Stimulated activated naive CD8-positive, alpha-beta T cell treated with anti-CD3 and anti-CD28 coated beads, Interleukin-15, Interleukin-2, amounts not matched to agents 100 ng/mL and 50 ng/mL, for 24 hours (primary cell): ENCODE results near the gene CDKN2D.
"Not testable (repeated sequence)": the region's sequence is repeated elsewhere in the genome, so short reads cannot be mapped to it uniquely, and the experiment has no call there.

Experiments
- H3K27ac Mint-ChIP-seq: one replicate; pipeline ENCODE4 v1.8.0; 2021; ENCODE audit warnings: mild to moderate bottlenecking, mixed read lengths
- H3K27me3 Mint-ChIP-seq: one replicate; pipeline ENCODE4 v1.8.0; 2021; ENCODE audit warnings: mixed read lengths
- H3K36me3 Mint-ChIP-seq: one replicate; pipeline ENCODE4 v1.8.0; 2021; ENCODE audit warnings: low read depth, mixed read lengths
- H3K4me1 Mint-ChIP-seq: one replicate; pipeline ENCODE4 v1.8.0; 2021; ENCODE audit warnings: low read depth, mixed read lengths
- H3K4me3 Mint-ChIP-seq: one replicate; pipeline ENCODE4 v1.8.0; 2021; ENCODE audit warnings: mild to moderate bottlenecking, mixed read lengths
- H3K9me3 Mint-ChIP-seq: one replicate; pipeline ENCODE4 v1.8.0; 2021; ENCODE audit warnings: mixed read lengths

Gene CDKN2D

DNA sequence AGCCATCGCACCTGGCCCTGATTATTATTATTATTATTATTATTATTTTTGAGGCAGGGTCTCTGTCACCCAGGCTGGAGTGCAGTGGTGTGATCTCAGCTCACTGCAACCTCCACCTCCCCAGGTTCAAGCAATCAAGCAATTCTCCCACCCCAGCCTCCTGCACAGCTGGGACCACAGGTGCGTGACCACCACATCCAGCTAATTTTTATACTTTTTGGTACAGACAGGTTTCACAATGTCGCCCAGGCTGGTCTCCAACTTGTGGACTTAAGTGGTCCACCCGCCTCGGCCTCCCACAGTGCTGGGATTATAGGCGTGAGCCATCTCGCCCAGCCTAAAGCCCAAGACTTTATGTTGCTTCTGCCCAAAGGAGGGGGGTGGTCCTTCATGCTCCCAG lies 24.4 kb upstream of the CDKN2D start:
- no peak overlapping the region for H3K4me3 Mint-ChIP-seq
- H3K36me3 Mint-ChIP-seq, result no peaks in the 10 kb centered on the region
- H3K9me3 Mint-ChIP-seq, result no peaks in the 10 kb centered on the region
- peaks cover 24% of the 10 kb centered on the region for H3K4me1 Mint-ChIP-seq
- H3K27me3 Mint-ChIP-seq, result no peaks in the 10 kb centered on the region
- no peak overlapping the region for H3K27ac Mint-ChIP-seq

DNA sequence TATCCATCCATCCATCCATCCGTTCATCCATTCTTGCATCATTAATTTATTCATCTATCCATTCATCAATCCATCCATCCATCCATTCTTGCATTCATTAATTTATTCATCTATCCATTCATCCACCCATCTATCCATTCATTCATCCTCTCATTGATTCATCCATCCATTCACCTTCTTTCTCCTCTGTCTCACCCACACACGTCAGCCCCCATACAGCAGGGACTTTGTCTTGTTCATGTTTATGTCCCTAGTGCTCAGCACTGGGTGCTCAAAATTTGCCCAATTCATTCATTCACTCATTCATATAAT lies 19.0 kb upstream of the CDKN2D start:
- Mint-ChIP-seq H3K4me3 (no peak overlapping the region), H3K27ac (no peak overlapping the region), H3K9me3 (no peaks in the 10 kb centered on the region)

GRCh38 chr19:10587022-10587838 lies 18.5 kb upstream of the CDKN2D start, which contains the start of gene AP1M2:
Gene AP1M2 (minus strand): TSS chr19:10587312. CDS start chr19:10587231, 81 bp downstream.
- Mint-ChIP-seq H3K27me3 (peaks cover 8% of the 10 kb centered on the region), H3K36me3 (no peaks in the 10 kb centered on the region), H3K4me3 (no peak within 1 kb of the TSS), H3K27ac (no peak within 1 kb of the TSS), H3K4me1 (peaks cover 14% of the 10 kb centered on the region), H3K9me3 (no peaks in the 10 kb centered on the region)

More for the DNA sequence above, 19.0 kb upstream of the CDKN2D start:
- Mint-ChIP-seq H3K36me3 (no peaks in the 10 kb centered on the region), H3K27me3 (peaks cover 8% of the 10 kb centered on the region), H3K4me1 (peaks cover 14% of the 10 kb centered on the region)

DNA sequence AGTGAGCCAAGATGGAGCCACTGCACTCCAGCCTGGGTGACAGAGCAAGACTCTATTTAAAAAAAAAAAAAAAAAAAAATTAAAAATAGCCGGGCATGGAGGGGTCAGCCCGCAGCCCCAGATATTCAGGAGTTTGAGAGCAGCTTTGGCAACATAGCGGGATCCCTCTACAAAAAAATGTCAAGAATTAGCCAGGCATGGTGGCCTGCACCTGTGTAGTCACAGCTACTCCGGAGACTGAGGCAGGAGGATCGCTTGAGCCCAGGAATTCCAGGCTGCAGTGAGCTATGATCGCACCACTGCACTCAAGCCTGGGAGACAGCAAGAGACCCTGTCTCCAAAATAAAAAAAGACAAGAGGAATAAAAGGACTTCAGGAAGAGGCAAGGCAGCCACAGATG lies 17.6 kb upstream of the CDKN2D start:
- H3K27me3 Mint-ChIP-seq, result peaks cover 8% of the 10 kb centered on the region
- H3K27ac Mint-ChIP-seq, result no peak overlapping the region
- H3K9me3 Mint-ChIP-seq, result no peaks in the 10 kb centered on the region
- no peak overlapping the region for H3K4me3 Mint-ChIP-seq
- H3K36me3 Mint-ChIP-seq, result no peaks in the 10 kb centered on the region
- peaks cover 14% of the 10 kb centered on the region for H3K4me1 Mint-ChIP-seq

GRCh38 chr19:10583036-10583776 lies 14.4 kb upstream of the CDKN2D start:
- H3K4me1 Mint-ChIP-seq, result peaks cover 20% of the 10 kb centered on the region
- H3K4me3 Mint-ChIP-seq, result no peak overlapping the region
- peaks cover 8% of the 10 kb centered on the region for H3K27me3 Mint-ChIP-seq
- no peaks in the 10 kb centered on the region for H3K9me3 Mint-ChIP-seq
- no peak overlapping the region for H3K27ac Mint-ChIP-seq
- no peaks in the 10 kb centered on the region for H3K36me3 Mint-ChIP-seq

DNA sequence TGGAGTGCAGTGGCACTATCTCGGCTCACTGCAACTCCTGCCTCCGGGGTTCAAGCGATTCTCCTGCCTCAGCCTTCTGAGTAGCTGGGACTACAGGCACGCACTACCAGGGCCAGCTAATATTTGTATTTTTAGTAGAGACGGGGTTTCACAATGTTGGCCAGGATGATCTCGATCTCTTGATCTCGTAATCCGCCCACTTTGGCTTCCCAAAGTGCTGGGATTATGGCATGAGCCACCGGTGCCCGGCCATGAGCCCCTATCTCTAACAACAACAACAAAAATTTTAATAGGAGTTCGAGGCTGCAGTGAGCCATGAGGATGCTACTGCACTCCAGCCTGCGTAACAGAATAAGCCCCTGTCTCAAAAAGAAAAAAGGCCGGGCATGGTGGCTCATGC lies 13.3 kb upstream of the CDKN2D start:
- H3K9me3 Mint-ChIP-seq, result no peaks in the 10 kb centered on the region
- peaks cover 14% of the 10 kb centered on the region for H3K4me1 Mint-ChIP-seq
- H3K36me3 Mint-ChIP-seq, result no peaks in the 10 kb centered on the region
- no peaks in the 10 kb centered on the region for H3K27me3 Mint-ChIP-seq
- no peak overlapping the region for H3K4me3 Mint-ChIP-seq
- H3K27ac Mint-ChIP-seq, result no peak overlapping the region

DNA sequence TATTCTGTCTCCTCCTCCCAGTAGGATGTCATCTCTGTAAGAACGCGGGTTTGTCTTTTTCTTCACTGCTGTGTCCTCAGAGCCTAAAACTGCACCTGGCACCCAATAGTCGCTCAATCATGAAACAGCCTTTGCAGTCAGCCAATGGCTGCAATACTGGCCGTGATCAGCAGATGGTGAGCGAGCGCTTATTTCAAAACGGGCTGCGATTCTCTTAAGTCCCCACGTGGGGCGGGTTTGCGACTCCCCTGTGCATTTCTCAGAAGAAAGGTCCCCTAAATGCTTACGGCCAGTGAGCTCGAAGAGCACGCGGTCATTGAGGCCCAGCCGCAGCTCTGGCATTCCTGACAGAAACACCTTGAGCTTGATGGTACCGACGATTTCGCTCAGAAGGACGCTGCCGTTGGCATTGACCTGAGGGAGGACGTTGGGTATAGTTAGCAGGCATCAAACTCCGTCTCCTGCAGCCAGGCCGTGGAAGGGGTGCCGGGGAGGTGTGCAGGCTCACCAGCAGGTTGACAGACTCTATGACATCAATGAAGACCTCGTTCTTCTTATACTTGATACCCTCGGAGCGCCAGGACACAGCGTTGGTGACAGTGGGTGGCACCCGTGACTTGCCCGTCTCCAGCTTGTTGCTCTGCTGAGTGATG lies 12.3 kb upstream of the CDKN2D start:
- no peak overlapping the region for H3K4me3 Mint-ChIP-seq
- no peaks in the 10 kb centered on the region for H3K36me3 Mint-ChIP-seq
- H3K27ac Mint-ChIP-seq, result no peak overlapping the region
- H3K4me1 Mint-ChIP-seq, result peaks cover 14% of the 10 kb centered on the region
- no peaks in the 10 kb centered on the region for H3K27me3 Mint-ChIP-seq
- no peaks in the 10 kb centered on the region for H3K9me3 Mint-ChIP-seq

DNA sequence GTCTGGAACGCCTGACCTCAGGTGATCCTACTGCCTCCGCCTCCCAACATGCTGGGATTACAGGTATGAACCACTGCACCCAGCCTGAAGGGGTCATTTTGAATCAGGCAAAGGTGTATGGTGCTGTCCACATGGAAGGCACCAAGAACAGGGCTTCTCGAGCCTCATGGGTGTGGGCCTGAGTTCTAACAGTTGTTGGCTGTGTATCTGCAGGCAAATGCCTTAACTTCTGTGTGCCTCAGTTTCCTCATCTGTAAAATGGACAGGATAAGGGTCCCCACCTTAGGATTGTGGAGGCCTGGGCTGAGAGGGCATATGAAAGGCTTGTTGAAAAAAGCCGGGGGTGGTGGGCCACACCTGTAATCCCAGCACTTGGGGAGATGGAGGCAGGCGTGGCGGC lies 9.2 kb upstream of the CDKN2D start:
- peaks cover 6% of the 10 kb centered on the region for H3K4me1 Mint-ChIP-seq
- H3K9me3 Mint-ChIP-seq, result no peaks in the 10 kb centered on the region
- no peak overlapping the region for H3K4me3 Mint-ChIP-seq
- H3K36me3 Mint-ChIP-seq, result no peaks in the 10 kb centered on the region
- H3K27ac Mint-ChIP-seq, result no peak overlapping the region
- H3K27me3 Mint-ChIP-seq, result no peaks in the 10 kb centered on the region

DNA sequence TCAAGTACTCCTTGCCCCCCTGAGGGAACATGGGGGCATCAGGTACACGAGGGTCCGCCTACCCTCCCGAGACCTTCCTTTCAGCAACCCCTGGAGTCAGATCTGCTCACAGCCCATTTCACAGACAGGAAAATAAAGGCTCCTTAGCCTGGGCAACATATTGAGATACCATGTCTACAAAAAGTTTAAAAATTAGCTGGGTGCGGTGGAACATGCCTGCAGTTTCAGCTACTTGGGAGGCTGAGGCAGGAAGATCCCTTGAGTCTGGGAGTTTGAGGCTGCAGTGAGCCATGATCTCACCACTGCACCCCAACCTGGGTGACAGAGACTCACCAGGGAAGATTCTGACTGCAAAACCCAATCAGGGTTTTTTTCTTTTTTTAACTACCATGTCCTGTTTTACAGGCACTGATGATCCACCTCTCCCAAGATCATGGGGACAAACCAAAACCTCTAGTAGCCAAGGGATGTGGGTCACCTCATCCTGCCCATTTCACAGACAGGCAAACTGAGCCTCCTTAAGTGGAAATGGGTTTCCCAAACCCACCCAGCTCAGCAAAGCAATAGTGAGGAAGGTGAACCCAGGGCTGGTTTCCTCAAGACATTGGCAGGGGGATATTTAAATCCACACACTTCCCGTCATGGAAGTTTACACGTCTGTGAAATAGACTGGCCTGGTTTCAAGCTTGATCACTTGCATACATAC lies 6.4 kb upstream of the CDKN2D start:
- no peaks in the 10 kb centered on the region for H3K27me3 Mint-ChIP-seq
- no peak overlapping the region for H3K27ac Mint-ChIP-seq
- H3K9me3 Mint-ChIP-seq, result no peaks in the 10 kb centered on the region
- H3K4me1 Mint-ChIP-seq, result peaks cover 12% of the 10 kb centered on the region
- no peak overlapping the region for H3K4me3 Mint-ChIP-seq
- no peaks in the 10 kb centered on the region for H3K36me3 Mint-ChIP-seq

DNA sequence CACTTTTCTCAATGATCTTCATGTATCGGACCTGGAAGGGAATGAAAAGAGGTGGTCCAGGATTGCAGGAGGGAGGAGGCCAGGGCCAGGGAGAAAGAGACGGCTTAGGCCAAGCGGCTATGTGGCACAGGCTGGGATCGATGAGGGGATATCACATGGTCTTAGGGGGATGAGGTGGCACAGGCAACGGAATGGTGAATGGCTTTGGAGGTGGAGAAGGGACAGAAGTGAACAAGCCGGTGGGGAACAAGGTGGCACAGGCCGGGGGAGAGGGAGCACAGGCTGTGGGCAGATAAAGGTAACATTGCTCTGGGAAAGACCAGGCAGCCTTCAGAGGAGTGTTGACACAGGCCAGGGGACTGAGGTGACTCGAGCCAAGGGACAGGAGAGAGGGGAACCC lies 5.7 kb upstream of the CDKN2D start:
- no peak overlapping the region for H3K4me3 Mint-ChIP-seq
- H3K27me3 Mint-ChIP-seq, result no peaks in the 10 kb centered on the region
- no peaks in the 10 kb centered on the region for H3K9me3 Mint-ChIP-seq
- no peak overlapping the region for H3K27ac Mint-ChIP-seq
- no peaks in the 10 kb centered on the region for H3K36me3 Mint-ChIP-seq
- peaks cover 18% of the 10 kb centered on the region for H3K4me1 Mint-ChIP-seq

- H3K9me3 Mint-ChIP-seq, H3K4me3 Mint-ChIP-seq, H3K36me3 Mint-ChIP-seq, H3K27ac Mint-ChIP-seq, H3K27me3 Mint-ChIP-seq: not testable (repeated sequence)
- peaks cover 22% of the 10 kb centered on the region for H3K4me1 Mint-ChIP-seq
These were observed 5.0 kb upstream of the CDKN2D start for GRCh38 chr19:10573793-10574192.

DNA sequence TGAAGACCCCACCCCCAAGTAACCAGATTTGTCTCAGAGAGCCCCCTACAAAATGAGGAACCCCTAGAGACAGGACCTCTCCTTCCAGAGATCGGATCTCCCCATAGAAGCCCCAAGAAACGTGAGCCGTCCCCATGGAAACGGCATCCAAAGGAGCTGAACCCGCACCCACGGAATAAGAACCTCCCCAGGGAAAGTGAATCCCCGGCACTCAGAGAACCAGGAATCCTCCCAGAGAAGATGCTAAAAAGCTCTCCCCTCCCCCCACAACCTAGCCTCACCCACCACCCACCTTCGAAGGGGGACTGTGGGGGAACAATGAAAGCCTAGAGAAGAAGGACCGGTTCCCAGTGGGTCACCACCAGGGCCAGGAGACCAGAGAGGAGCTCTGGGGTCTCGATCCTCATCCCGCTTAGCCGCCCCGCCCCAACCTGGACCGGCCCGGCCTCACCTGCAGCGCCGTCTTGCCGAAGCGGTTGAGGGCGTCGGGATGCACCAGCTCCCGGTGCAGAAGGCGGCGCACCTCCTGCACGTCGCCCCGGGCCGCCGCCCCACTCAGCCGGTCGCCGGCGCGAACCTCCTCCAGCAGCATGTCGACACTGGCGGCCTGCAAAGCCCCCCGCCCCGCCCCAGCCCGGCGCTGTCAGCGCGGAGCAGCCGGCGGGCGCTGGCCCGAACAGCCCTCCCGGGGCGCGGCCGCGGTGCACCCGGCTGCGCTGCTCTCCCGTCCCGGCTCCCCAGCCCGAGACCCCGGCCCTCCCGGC lies 535 bp downstream of the CDKN2D start:
- Mint-ChIP-seq H3K4me3 (peak overlapping the region; percentile 96), H3K9me3 (no peaks in the 10 kb centered on the region), H3K27ac (peak overlapping the region; percentile 100), H3K27me3 (no peaks in the 10 kb centered on the region), H3K36me3 (peaks cover 20% of the 10 kb centered on the region), H3K4me1 (peaks cover 58% of the 10 kb centered on the region)

GRCh38 chr19:10567656-10568055 lies 1.1 kb downstream of the CDKN2D start:
- Mint-ChIP-seq H3K27me3 (no peaks in the 10 kb centered on the region), H3K27ac (peak overlapping the region; percentile 100), H3K4me3 (peak overlapping the region; percentile 96), H3K9me3 (no peaks in the 10 kb centered on the region), H3K4me1 (peaks cover 58% of the 10 kb centered on the region), H3K36me3 (peaks cover 22% of the 10 kb centered on the region)

- Mint-ChIP-seq H3K9me3 (no peaks in the 10 kb centered on the region), H3K4me1 (peaks cover 51% of the 10 kb centered on the region), H3K36me3 (peaks cover 27% of the 10 kb centered on the region), H3K27me3 (no peaks in the 10 kb centered on the region), H3K27ac (peak overlapping the region; percentile 100), H3K4me3 (peak overlapping the region; percentile 96)
These were observed 1.9 kb downstream of the CDKN2D start for GRCh38 chr19:10566658-10567410.
